Tibial artery (tissue), 4 donors: Measurements from ENCODE around the gene BANK1.

Source experiments
- DNase-seq, 2 donors: peaks; one replicate each; pipeline ENCODE4 v3.0.0-alpha.2; 2019
- H3K27ac ChIP-seq, 2 donors: fragments of 200-600 bp; sonication (generic) in 1 of 2; 1 replicate in 1 of 2; 2 replicates in 1 of 2; pipeline ENCODE4 v1.5.1; 2018 to 2019; ENCODE audit warnings: mild to moderate bottlenecking in 1 of 2
- H3K27me3 ChIP-seq, 2 donors: fragments of 200-600 bp; sonication (generic) in 1 of 2; one replicate each; pipeline versions ENCODE4 v1.5.1 to v1.6.0; 2016 to 2019
- H3K36me3 ChIP-seq, 3 donors: fragments of 200-600 bp; sonication (generic) in 2 of 3; one replicate each; pipeline ENCODE4 v1.5.1; 2016 to 2019; ENCODE audit warnings: mild to moderate bottlenecking in 2 of 3
- H3K4me1 ChIP-seq, 4 donors: fragments of 200-600 bp; sonication (generic) in 2 of 4; 1 replicate in 3 of 4; 2 replicates in 1 of 4; pipeline ENCODE4 v1.5.1; 2016 to 2019
- H3K4me3 ChIP-seq, 2 donors: fragments of 200-600 bp; sonication (generic) in 1 of 2; 1 replicate in 1 of 2; 2 replicates in 1 of 2; pipeline ENCODE4 v1.5.1; 2018 to 2019; ENCODE audit warnings: mild to moderate bottlenecking in 2 of 2
- H3K9me3 ChIP-seq, 3 donors: fragments of 200-600 bp; sonication (generic) in 1 of 3; one replicate each; pipeline ENCODE4 v1.5.1; 2016 to 2019
- CTCF ChIP-seq, 2 experiments: fragments of 200-600 bp in 1 of 2; fragments of 450-650 bp in 1 of 2; IDR thresholded peaks; one replicate each; pipeline ENCODE4 v1.5.1; 2017 to 2019; ENCODE audit warnings: antibody characterized with exemption in 2 of 2, mild to moderate bottlenecking in 1 of 2, moderate library complexity in 1 of 2
- intact Hi-C: fragments of 100-400 bp; cut with DNase I; formaldehyde crosslinking; loops from one replicate; pipeline ENCODE4 v1.15.0; 2023; ENCODE audit warnings: low total_unique reads

Gene BANK1

GRCh38 chr4:101833480-101833879, 43.0 kb downstream of the BANK1 start:
- Histone ChIP-seq H3K4me1 (no peaks in the 10 kb centered on the region), H3K4me3 (no peak overlapping the region), H3K9me3 (no peaks in the 10 kb centered on the region), H3K27me3 (no peaks in the 10 kb centered on the region), H3K36me3 (no peaks in the 10 kb centered on the region), H3K27ac (no peak overlapping the region)
- intact Hi-C loops: no loop called here
- DNase-seq: no peak
- TF ChIP-seq CTCF (IDR thresholded peaks at IDR 0.05): no peak

GRCh38 chr4:101835121-101835904, 44.8 kb downstream of the BANK1 start:
- no peaks in the 10 kb centered on the region for H3K4me1 ChIP-seq
- intact Hi-C loops: no loop called here
- no peak overlapping the region for H3K27ac ChIP-seq
- H3K9me3 ChIP-seq: no peaks in the 10 kb centered on the region
- DNase-seq: no peak
- TF ChIP-seq CTCF (IDR thresholded peaks at IDR 0.05): no peak
- H3K4me3 ChIP-seq: no peak overlapping the region
- H3K36me3 ChIP-seq: no peaks in the 10 kb centered on the region
- H3K27me3 ChIP-seq: no peaks in the 10 kb centered on the region

- Histone ChIP-seq H3K4me1 (no peaks in the 10 kb centered on the region), H3K27me3 (no peaks in the 10 kb centered on the region), H3K27ac (no peak overlapping the region), H3K4me3 (no peak overlapping the region), H3K9me3 (no peaks in the 10 kb centered on the region), H3K36me3 (no peaks in the 10 kb centered on the region)
- no peak for TF ChIP-seq CTCF (IDR thresholded peaks at IDR 0.05)
- intact Hi-C loops: no loop called here
- no peak for DNase-seq
Observed at GRCh38 chr4:101843054-101843453, 52.5 kb downstream of the BANK1 start.

GRCh38 chr4:101846550-101846949, 56.0 kb downstream of the BANK1 start:
- Histone ChIP-seq H3K4me3 (no peak overlapping the region), H3K4me1 (no peaks in the 10 kb centered on the region), H3K27me3 (no peaks in the 10 kb centered on the region), H3K9me3 (no peaks in the 10 kb centered on the region), H3K36me3 (no peaks in the 10 kb centered on the region), H3K27ac (no peak overlapping the region)
- intact Hi-C loops: no loop called here
- DNase-seq: no peak
- TF ChIP-seq CTCF (IDR thresholded peaks at IDR 0.05): no peak

GRCh38 chr4:101850698-101851097, 60.2 kb downstream of the BANK1 start:
- H3K4me1 ChIP-seq: no peaks in the 10 kb centered on the region
- no peaks in the 10 kb centered on the region for H3K9me3 ChIP-seq
- no peaks in the 10 kb centered on the region for H3K27me3 ChIP-seq
- DNase-seq: no peak
- H3K36me3 ChIP-seq: no peaks in the 10 kb centered on the region
- H3K27ac ChIP-seq: no peak overlapping the region
- no peak for TF ChIP-seq CTCF (IDR thresholded peaks at IDR 0.05)
- H3K4me3 ChIP-seq: no peak overlapping the region
- intact Hi-C loops: no loop called here
